Right hindlimb (tissue), 1 donor: ENCODE data around the gene ENOX1.

Experiments used
- DNase-seq: peaks from one replicate; pipeline ENCODE4 v3.0.0-alpha.2; 2018

ENOX1 gene

GRCh38 chr13:43737392-43737923 is 49.3 kb downstream of the ENOX1 start:
- no peak for DNase-seq

GRCh38 chr13:43732726-43733125 is 54.0 kb downstream of the ENOX1 start:
- no peak for DNase-seq

- no peak for DNase-seq
Measured at GRCh38 chr13:43731296-43731695, 55.5 kb downstream of the ENOX1 start.

GRCh38 chr13:43730642-43731041 is 56.1 kb downstream of the ENOX1 start:
- peak; percentile 64 for DNase-seq

GRCh38 chr13:43728421-43728820 is 58.4 kb downstream of the ENOX1 start:
- DNase-seq, result no peak

- no peak for DNase-seq
Measured at GRCh38 chr13:43727856-43728255, 58.9 kb downstream of the ENOX1 start.

- DNase-seq, result no peak
Measured at GRCh38 chr13:43725460-43725859, 61.3 kb downstream of the ENOX1 start.

- DNase-seq, result no peak
Measured at GRCh38 chr13:43720780-43721397, 65.9 kb downstream of the ENOX1 start.

GRCh38 chr13:43698758-43699157 is 88.0 kb downstream of the ENOX1 start:
- peak; percentile 25 for DNase-seq

- no peak for DNase-seq
Measured at GRCh38 chr13:43698009-43698408, 88.8 kb downstream of the ENOX1 start.

GRCh38 chr13:43697323-43697722 is 89.4 kb downstream of the ENOX1 start:
- DNase-seq, result no peak

- DNase-seq, result peak; percentile 30
Measured at GRCh38 chr13:43694146-43694664, 92.6 kb downstream of the ENOX1 start.

GRCh38 chr13:43693639-43694038 is 93.1 kb downstream of the ENOX1 start:
- no peak for DNase-seq

- no peak for DNase-seq
Measured at GRCh38 chr13:43688227-43688907, 98.4 kb downstream of the ENOX1 start.

GRCh38 chr13:43687038-43687437 is 99.7 kb downstream of the ENOX1 start:
- no peak for DNase-seq

- peak; percentile 79 for DNase-seq
Measured at GRCh38 chr13:43686557-43686956, 100.2 kb downstream of the ENOX1 start.

GRCh38 chr13:43684963-43685725 is 101.6 kb downstream of the ENOX1 start:
- no peak for DNase-seq

- DNase-seq, result no peak
Measured at GRCh38 chr13:43682701-43683100, 104.1 kb downstream of the ENOX1 start.

- DNase-seq, result no peak
Measured at GRCh38 chr13:43676320-43676719, 110.5 kb downstream of the ENOX1 start.

GRCh38 chr13:43675577-43675976 is 111.2 kb downstream of the ENOX1 start:
- no peak for DNase-seq

GRCh38 chr13:43669964-43670363 is 116.8 kb downstream of the ENOX1 start:
- DNase-seq, result no peak

- DNase-seq, result no peak
Measured at GRCh38 chr13:43669101-43669500, 117.7 kb downstream of the ENOX1 start.

- DNase-seq, result no peak
Measured at GRCh38 chr13:43666403-43666802, 120.4 kb downstream of the ENOX1 start.

- no peak for DNase-seq
Measured at GRCh38 chr13:43665388-43665787, 121.4 kb downstream of the ENOX1 start.
